ENCODE data around the gene RPL36AL. TPM values are rescaled to one million over a fixed set of nuclear protein-coding genes. Genes with fewer than 3 reads are reported as not detected.
A peak's percentile ranks its signal among the peaks of the same experiment; 100 is the strongest.

The RPL36AL gene
- total RNA-seq, 6 donors from 2014 or later, result 98.0 to 264 (median 171) TPM

- H3K36me3 ChIP-seq, result peaks cover 0 to 6% (median 0%) of the 10 kb centered on the region in 4 donors
- DNase-seq (no peak), ATAC-seq (ENCODE audit: low FRiP score in 2 of 2) (no peak)
- no peaks in the 10 kb centered on the region for H3K27me3 ChIP-seq
- H3K4me1 ChIP-seq, result peaks cover 0 to 30% (median 10%) of the 10 kb centered on the region in 4 donors
- TF ChIP-seq EP300 (IDR thresholded peaks at IDR 0.05), result no peak
- no peak for TF ChIP-seq CTCF (IDR thresholded peaks at IDR 0.05)
- TF ChIP-seq POLR2AphosphoS5 (IDR thresholded peaks at IDR 0.05), result no peak
- TF ChIP-seq POLR2A (IDR thresholded peaks at IDR 0.05), result no peak
- H3K4me3 ChIP-seq, result no peak overlapping the region
- peak overlapping the region in 1 of 4 donors; percentile 21 for H3K27ac ChIP-seq
- H3K9me3 ChIP-seq, result no peaks in the 10 kb centered on the region
Observed at GRCh38 chr14:49642163-49642562, 21.7 kb upstream of the RPL36AL start.

GRCh38 chr14:49641697-49642129 lies 21.3 kb upstream of the RPL36AL start:
- Histone ChIP-seq H3K4me1 (peaks cover 0 to 30% (median 12%) of the 10 kb centered on the region in 4 donors), H3K9me3 (no peaks in the 10 kb centered on the region), H3K4me3 (no peak overlapping the region), H3K27ac (peak overlapping the region in 1 of 4 donors; percentile 21), H3K27me3 (no peaks in the 10 kb centered on the region), H3K36me3 (peaks cover 0 to 6% (median 0%) of the 10 kb centered on the region in 4 donors)
- TF ChIP-seq POLR2AphosphoS5 (IDR thresholded peaks at IDR 0.05), result no peak
- no peak for TF ChIP-seq POLR2A (IDR thresholded peaks at IDR 0.05)
- TF ChIP-seq EP300 (IDR thresholded peaks at IDR 0.05), result no peak
- no peak for TF ChIP-seq CTCF (IDR thresholded peaks at IDR 0.05)
- WGBS, 2 donors, result 57 to 65% methylated on average over 8 of the region's 8 CpGs
- DNase-seq, result peak in 1 of 2 donors; percentile 35
- peak in 1 of 2 donors; percentile 26 for ATAC-seq (ENCODE audit: low FRiP score in 2 of 2)

- DNase-seq (no peak), ATAC-seq (ENCODE audit: low FRiP score in 2 of 2) (no peak)
- peaks cover 4 to 35% (median 18%) of the 10 kb centered on the region in 4 donors for H3K4me1 ChIP-seq
- H3K9me3 ChIP-seq, result no peaks in the 10 kb centered on the region
- 87 to 92% methylated on average over 7 of the region's 7 CpGs for WGBS, 2 donors
- no peak overlapping the region for H3K4me3 ChIP-seq
- no peaks in the 10 kb centered on the region for H3K27me3 ChIP-seq
- peaks cover 0 to 6% (median 0%) of the 10 kb centered on the region in 4 donors for H3K36me3 ChIP-seq
- TF ChIP-seq POLR2A (IDR thresholded peaks at IDR 0.05), result no peak
- TF ChIP-seq POLR2AphosphoS5 (IDR thresholded peaks at IDR 0.05), result no peak
- TF ChIP-seq EP300 (IDR thresholded peaks at IDR 0.05), result no peak
- no peak for TF ChIP-seq CTCF (IDR thresholded peaks at IDR 0.05)
- H3K27ac ChIP-seq, result no peak overlapping the region
Observed at GRCh38 chr14:49640540-49641417, 20.4 kb upstream of the RPL36AL start.

GRCh38 chr14:49637534-49638078 lies 17.2 kb upstream of the RPL36AL start:
- Histone ChIP-seq H3K9me3 (no peaks in the 10 kb centered on the region), H3K4me3 (no peak overlapping the region), H3K27me3 (no peaks in the 10 kb centered on the region), H3K27ac (no peak overlapping the region), H3K4me1 (peaks cover 7 to 48% (median 20%) of the 10 kb centered on the region in 4 donors), H3K36me3 (peaks cover 0 to 6% (median 0%) of the 10 kb centered on the region in 4 donors)
- TF ChIP-seq POLR2AphosphoS5 (IDR thresholded peaks at IDR 0.05), result no peak
- TF ChIP-seq EP300 (IDR thresholded peaks at IDR 0.05), result no peak
- TF ChIP-seq CTCF (IDR thresholded peaks at IDR 0.05), result no peak
- 94 to 96% methylated on average over 3 of the region's 3 CpGs for WGBS, 2 donors
- no peak for ATAC-seq (ENCODE audit: low FRiP score in 2 of 2)
- DNase-seq, result no peak

All from upper lobe of left lung (tissue), 6 donors.